Measurements from ENCODE around the gene MYO5B. TPM values are rescaled to one million over a fixed set of nuclear protein-coding genes. Genes with fewer than 3 reads are reported as not detected.
"Not testable (repeated sequence)": the region's sequence is repeated elsewhere in the genome, so short reads cannot be mapped to it uniquely, and the experiment has no call there.

The MYO5B gene
- total RNA-seq, 2 experiments from 2014 or later, result 0.18 to 0.23 TPM

DNA sequence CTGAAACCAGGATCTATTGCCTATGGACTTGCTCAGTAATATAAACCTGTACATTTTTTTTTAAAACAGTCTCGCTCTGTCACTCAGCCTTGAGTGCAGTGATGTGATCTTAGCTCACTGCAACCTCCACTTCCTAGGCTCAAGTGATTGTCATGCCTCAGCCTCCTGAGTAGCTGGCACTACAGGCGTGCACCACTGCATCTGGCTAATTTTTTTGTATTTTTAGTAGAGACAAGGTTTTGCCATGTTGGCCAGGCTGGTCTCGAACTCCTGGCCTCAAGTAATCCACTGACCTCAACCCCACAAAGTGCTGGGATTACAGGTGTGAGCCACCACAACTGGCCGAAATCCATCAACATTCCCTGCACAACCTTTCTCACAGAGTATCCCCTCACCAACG lies 100.2 kb downstream of the MYO5B start:
- CTCF ChIA-PET; H3K4me3 Mint-ChIP-seq; H3K36me3 Mint-ChIP-seq (ENCODE audit: low read depth); H3K4me1 Mint-ChIP-seq; H3K27ac Mint-ChIP-seq; ATAC-seq; intact Hi-C loops (cut with DNase I, micrococcal nuclease); POLR2A ChIA-PET; H3K9me3 Mint-ChIP-seq (ENCODE audit: low read depth); DNase-seq: not testable (repeated sequence)
- H3K27me3 Mint-ChIP-seq, result peaks cover 11% of the 10 kb centered on the region

GRCh38 chr18:50094221-50094773 lies 100.7 kb downstream of the MYO5B start:
- H3K9me3 Mint-ChIP-seq (ENCODE audit: low read depth), result no peaks in the 10 kb centered on the region
- H3K36me3 Mint-ChIP-seq (ENCODE audit: low read depth), result no peaks in the 10 kb centered on the region
- peaks cover 11% of the 10 kb centered on the region for H3K27me3 Mint-ChIP-seq
- no peak overlapping the region for H3K4me3 Mint-ChIP-seq
- intact Hi-C loops (cut with DNase I, micrococcal nuclease), result no loop called here
- POLR2A ChIA-PET, result no interaction called here
- DNase-seq (no peak), ATAC-seq (no peak)
- H3K4me1 Mint-ChIP-seq, result no peaks in the 10 kb centered on the region
- no peak overlapping the region for H3K27ac Mint-ChIP-seq
- CTCF ChIA-PET, result no interaction called here

GRCh38 chr18:50093366-50094064 lies 101.4 kb downstream of the MYO5B start:
- H3K9me3 Mint-ChIP-seq (ENCODE audit: low read depth), result no peaks in the 10 kb centered on the region
- POLR2A ChIA-PET, result no interaction called here
- DNase-seq, result no peak
- no peak overlapping the region for H3K4me3 Mint-ChIP-seq
- no peaks in the 10 kb centered on the region for H3K36me3 Mint-ChIP-seq (ENCODE audit: low read depth)
- ATAC-seq, result no peak
- H3K4me1 Mint-ChIP-seq, result no peaks in the 10 kb centered on the region
- intact Hi-C loops (cut with DNase I, micrococcal nuclease), result no loop called here
- CTCF ChIA-PET, result no interaction called here
- H3K27ac Mint-ChIP-seq, result no peak overlapping the region
- peaks cover 9% of the 10 kb centered on the region for H3K27me3 Mint-ChIP-seq

DNA sequence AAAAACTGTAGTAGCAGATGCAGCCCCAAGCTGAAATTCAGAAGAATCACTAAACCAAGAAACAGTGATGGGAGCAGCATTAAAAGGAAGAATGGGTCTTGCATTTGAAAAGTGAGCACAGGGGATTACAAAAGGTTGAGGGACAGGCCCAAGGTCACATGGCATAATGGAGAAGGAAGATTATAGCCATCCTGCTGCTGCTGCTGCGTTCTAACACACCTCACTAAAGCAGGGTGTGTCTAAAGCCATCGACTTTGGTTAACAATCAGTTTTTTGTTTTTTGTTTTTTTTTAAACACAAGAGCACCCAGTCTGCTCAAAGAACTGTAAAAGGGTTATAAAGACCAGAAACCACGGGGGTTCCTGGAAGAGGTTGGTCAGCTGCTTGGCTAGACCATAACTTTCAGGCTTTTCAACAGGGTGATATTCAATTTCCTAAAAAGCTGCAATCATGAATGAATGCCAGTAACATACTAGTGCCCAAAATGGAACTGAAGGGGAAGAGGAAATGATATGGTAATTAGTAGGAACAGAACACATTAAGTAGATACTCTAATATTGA lies 102.6 kb downstream of the MYO5B start:
- CTCF ChIA-PET, result no interaction called here
- no peak overlapping the region for H3K27ac Mint-ChIP-seq
- no peaks in the 10 kb centered on the region for H3K9me3 Mint-ChIP-seq (ENCODE audit: low read depth)
- ATAC-seq (no peak), DNase-seq (no peak)
- H3K4me1 Mint-ChIP-seq, result no peaks in the 10 kb centered on the region
- H3K27me3 Mint-ChIP-seq, result peaks cover 9% of the 10 kb centered on the region
- H3K36me3 Mint-ChIP-seq (ENCODE audit: low read depth), result no peaks in the 10 kb centered on the region
- no peak overlapping the region for H3K4me3 Mint-ChIP-seq
- POLR2A ChIA-PET, result no interaction called here
- intact Hi-C loops (cut with DNase I, micrococcal nuclease), result no loop called here

DNA sequence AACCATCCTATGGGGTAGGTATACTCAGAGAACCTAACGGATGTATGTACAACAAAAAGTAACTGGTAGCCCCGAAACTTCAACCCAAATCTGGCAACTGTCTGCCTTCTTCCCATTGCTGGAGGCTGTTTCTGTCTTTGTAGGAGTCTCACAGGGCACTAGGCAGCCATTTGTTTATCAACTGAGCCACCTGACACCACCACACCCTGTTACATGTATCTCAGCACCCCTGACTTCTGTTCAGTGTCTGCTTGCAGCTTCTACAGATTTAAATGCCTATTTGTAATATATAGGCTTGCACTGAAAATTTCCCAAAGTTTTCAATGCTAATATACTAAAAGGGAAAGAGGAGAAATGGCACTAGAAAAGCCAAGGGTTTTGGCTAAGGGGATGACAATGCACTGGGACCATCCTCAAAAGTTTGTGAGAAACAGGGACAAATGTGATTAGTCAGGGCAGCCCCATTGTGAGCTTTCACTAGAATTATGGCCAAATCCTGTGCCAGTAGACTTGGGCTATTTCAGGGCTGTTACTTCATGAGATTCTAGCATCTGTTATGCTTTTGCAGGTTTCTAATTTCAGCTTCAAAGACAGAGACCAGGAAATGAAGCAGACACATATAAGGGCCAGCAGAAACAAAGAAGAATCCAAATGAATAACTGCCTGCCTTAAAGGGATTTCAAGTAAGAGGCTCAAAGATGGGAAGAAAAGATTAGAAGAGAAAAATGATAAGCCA lies 103.3 kb downstream of the MYO5B start:
- Mint-ChIP-seq H3K4me1 (no peaks in the 10 kb centered on the region), H3K27ac (no peak overlapping the region), H3K36me3 (ENCODE audit: low read depth) (no peaks in the 10 kb centered on the region), H3K27me3 (peaks cover 9% of the 10 kb centered on the region), H3K9me3 (ENCODE audit: low read depth) (no peaks in the 10 kb centered on the region), H3K4me3 (no peak overlapping the region)
- ATAC-seq (no peak), DNase-seq (no peak)
- POLR2A ChIA-PET, result no interaction called here
- intact Hi-C loops (cut with DNase I, micrococcal nuclease), result no loop called here
- CTCF ChIA-PET, result interaction anchor here (0.6 kb wide), 1 partner anchor 167 kb away, joined by 3 read pairs; no protein-coding TSS in a partner anchor

DNA sequence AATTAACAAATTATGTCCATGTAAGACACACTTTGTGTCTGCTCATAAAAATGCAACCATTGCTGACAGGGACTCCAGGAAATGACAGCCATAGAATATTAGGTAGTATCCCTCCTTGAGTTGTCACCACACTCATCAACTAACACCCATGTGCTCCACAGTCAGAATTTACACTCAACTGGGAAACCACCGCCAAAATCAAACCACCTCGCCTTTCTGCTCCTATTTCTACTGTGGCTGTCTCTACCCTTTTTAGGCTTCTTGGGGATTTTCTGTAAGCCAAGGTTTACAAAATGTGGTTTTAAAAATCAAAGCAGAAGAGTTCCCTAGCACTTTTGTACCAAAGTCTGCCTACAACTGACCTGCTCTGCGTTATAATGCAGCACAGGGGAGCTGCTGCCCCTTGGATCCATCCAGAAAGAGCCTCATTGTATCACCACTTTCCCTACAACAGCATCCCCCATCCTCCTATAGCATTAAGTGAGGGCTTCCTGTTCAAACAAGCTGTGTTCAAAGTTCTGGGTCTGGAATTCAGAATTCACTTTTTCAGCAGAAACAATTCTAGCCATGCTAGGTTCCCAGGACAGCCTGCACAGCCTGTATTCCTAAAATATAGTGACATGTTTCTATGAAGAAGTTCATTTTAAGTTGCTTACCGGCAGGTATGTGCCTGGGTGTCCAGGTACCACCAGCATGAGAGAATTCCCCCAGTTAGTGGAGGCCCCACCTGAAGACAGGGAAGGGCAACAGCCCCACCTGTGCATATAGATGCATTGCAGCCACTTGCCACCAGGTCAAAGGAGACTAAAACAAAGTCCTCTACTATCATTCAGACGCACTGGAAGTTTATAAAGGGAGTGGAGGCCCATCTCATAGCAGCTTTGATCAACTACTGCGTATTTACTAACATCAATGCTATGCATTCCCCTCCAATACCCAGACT lies 104.3 kb downstream of the MYO5B start:
- H3K4me3 Mint-ChIP-seq, result no peak overlapping the region
- H3K27me3 Mint-ChIP-seq, result peaks cover 11% of the 10 kb centered on the region
- H3K27ac Mint-ChIP-seq, result no peak overlapping the region
- no peaks in the 10 kb centered on the region for H3K4me1 Mint-ChIP-seq
- no peak for ATAC-seq
- no peaks in the 10 kb centered on the region for H3K36me3 Mint-ChIP-seq (ENCODE audit: low read depth)
- H3K9me3 Mint-ChIP-seq (ENCODE audit: low read depth), result no peaks in the 10 kb centered on the region
- POLR2A ChIA-PET, result no interaction called here
- no peak for DNase-seq
- intact Hi-C loops (cut with DNase I, micrococcal nuclease), result no loop called here
- CTCF ChIA-PET, result interaction anchor here (0.6 to 0.8 kb wide), 2 partner anchors 166 to 1645 kb away, joined by 3 read pairs; no protein-coding TSS in a partner anchor

GRCh38 chr18:50089702-50090101 lies 105.2 kb downstream of the MYO5B start:
- ATAC-seq (no peak), DNase-seq (no peak)
- ChIA-PET POLR2A (no interaction called here), CTCF (no interaction called here)
- Mint-ChIP-seq H3K4me3 (no peak overlapping the region), H3K27ac (no peak overlapping the region), H3K36me3 (ENCODE audit: low read depth) (no peaks in the 10 kb centered on the region), H3K27me3 (peaks cover 11% of the 10 kb centered on the region), H3K4me1 (no peaks in the 10 kb centered on the region), H3K9me3 (ENCODE audit: low read depth) (no peaks in the 10 kb centered on the region)
- intact Hi-C loops (cut with DNase I, micrococcal nuclease), result no loop called here

DNA sequence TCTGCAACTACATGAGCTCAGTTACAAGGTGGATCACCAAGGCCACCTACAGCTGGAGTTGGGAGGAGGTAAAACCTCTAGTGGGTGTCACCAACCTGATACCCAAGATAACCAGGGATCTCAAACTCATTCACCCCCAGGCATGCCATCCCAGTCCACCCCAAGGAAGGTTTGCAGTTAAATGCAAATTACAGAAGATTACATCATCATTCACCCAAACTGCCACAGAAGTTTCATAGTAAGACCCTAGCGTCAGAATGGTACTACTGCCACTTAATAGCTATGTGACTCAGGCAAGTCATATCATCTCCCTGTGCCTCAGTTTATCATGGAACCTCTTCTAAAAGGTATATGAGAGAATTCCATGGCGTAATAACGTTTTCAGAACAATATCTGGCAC lies 111.2 kb downstream of the MYO5B start:
- intact Hi-C loops (cut with DNase I, micrococcal nuclease), result no loop called here
- Mint-ChIP-seq H3K9me3 (ENCODE audit: low read depth) (no peaks in the 10 kb centered on the region), H3K36me3 (ENCODE audit: low read depth) (no peaks in the 10 kb centered on the region), H3K27ac (no peak overlapping the region), H3K27me3 (peaks cover 5% of the 10 kb centered on the region), H3K4me1 (no peaks in the 10 kb centered on the region), H3K4me3 (no peak overlapping the region)
- DNase-seq (no peak), ATAC-seq (no peak)
- POLR2A ChIA-PET, result no interaction called here
- CTCF ChIA-PET, result interaction anchor here (0.7 kb wide), 1 partner anchor 185 kb away, joined by 4 read pairs; no protein-coding TSS in a partner anchor

DNA sequence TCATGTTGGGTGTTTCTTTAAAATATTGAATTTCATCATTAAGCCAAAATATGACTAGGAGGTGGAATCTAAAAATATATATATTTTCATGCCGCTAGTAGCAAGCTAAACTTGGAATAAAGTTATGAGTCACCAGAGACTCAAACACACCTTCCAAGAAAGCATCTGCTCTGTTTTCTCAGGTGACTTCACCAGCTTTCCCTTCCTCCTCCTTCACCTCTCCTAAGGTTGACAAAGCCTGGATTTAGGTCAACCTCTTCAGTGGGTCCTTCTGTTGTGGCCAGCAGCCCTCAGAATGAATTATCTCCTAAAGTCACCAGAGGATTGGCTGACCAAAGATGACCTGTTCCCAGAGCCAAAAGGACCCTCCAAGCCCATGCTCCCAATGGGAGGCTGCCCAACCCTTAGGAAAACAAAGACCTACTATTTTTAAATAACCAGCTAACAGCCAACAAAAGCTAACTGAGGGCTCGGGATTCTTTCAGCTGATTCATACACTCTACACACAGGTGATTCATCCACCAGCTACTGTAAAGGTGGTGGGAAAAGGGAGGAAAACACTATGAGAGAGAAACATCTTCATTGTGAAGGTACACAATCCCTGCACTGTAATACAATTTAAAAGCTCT lies 113.9 kb downstream of the MYO5B start:
- ChIA-PET CTCF (no interaction called here), POLR2A (no interaction called here)
- Mint-ChIP-seq H3K4me1 (peaks cover 2% of the 10 kb centered on the region), H3K27me3 (peaks cover 4% of the 10 kb centered on the region), H3K36me3 (ENCODE audit: low read depth) (no peaks in the 10 kb centered on the region), H3K9me3 (ENCODE audit: low read depth) (no peaks in the 10 kb centered on the region), H3K27ac (no peak overlapping the region), H3K4me3 (no peak overlapping the region)
- intact Hi-C loops (cut with DNase I, micrococcal nuclease), result no loop called here
- no peak for ATAC-seq
- DNase-seq, result no peak

- Mint-ChIP-seq H3K27ac (no peak overlapping the region), H3K9me3 (ENCODE audit: low read depth) (no peaks in the 10 kb centered on the region), H3K36me3 (ENCODE audit: low read depth) (no peaks in the 10 kb centered on the region), H3K4me3 (no peak overlapping the region), H3K27me3 (peaks cover 4% of the 10 kb centered on the region), H3K4me1 (peaks cover 2% of the 10 kb centered on the region)
- POLR2A ChIA-PET, result no interaction called here
- ATAC-seq, result no peak
- DNase-seq, result no peak
- intact Hi-C loops (cut with DNase I, micrococcal nuclease), result no loop called here
- CTCF ChIA-PET, result no interaction called here
These were observed 114.6 kb downstream of the MYO5B start for GRCh38 chr18:50080316-50080715.

All from activated CD4-positive, alpha-beta T cell treated with anti-CD3 and anti-CD28 coated beads for 36 hours (primary cell).